Left hindlimb (tissue), 1 donor: ENCODE measurements around the gene VWF.

Experiments
- DNase-seq: peaks from one replicate; pipeline ENCODE4 v3.0.0-alpha.2; 2018

Gene VWF

DNA sequence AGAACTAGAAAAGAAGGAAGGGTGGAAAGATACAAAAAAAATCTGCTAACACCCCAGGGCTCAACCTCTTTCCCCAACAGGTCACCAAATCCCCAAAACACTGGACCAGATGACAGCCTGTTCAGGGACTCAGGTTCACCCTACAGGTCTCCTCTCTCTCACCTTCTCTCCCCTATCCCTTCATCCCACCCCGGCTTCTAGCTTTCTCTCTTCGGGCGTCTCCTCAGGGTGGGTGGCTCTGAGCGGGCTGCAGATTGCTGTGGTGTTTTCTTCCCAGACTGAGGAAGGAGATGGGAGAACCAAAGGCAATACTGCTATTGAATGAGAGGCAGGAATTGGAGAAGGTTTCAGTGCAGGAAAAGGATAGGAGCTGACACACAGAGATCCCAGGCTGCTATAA lies 218.7 kb downstream of the VWF start:
- DNase-seq: no peak

DNA sequence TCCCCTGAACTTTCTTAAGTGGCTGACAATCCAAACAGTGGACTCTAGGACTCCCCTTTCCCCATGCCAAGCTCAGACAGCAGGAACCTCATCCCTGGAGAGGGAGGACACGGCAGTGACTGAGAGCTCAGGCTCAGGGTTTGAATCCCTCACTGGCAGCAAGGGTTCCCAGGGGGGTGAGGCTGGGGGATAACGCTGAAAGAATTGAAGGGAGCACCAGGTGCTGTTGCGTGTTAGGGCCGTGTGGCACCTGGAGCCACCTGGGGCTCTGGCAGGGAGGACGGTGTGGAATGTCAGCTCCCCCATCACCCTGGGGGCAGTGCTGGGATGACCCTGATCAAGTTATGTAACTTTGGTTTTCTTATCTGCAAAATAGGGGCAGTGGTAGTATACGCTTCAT lies 219.5 kb downstream of the VWF start:
- DNase-seq: no peak

DNA sequence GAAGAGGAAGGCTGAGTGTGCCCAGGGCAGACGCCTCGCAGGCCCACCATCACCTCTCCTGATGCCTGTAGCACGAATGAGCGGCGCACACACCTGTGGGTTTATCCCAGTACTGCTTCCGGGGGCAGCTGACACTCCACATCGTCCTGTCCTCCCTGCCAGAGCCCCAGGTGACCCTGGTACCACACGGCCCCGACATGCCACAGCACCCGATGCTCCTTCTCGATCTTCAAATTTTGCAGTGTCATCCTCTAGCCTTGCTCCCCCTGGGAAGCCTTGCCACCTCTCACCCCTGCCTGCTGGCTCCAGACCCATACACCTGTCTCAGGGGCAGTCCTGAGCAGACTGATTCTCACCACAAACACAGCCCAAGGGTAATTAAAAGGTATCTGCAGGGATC lies 220.0 kb downstream of the VWF start:
- no peak for DNase-seq

DNA sequence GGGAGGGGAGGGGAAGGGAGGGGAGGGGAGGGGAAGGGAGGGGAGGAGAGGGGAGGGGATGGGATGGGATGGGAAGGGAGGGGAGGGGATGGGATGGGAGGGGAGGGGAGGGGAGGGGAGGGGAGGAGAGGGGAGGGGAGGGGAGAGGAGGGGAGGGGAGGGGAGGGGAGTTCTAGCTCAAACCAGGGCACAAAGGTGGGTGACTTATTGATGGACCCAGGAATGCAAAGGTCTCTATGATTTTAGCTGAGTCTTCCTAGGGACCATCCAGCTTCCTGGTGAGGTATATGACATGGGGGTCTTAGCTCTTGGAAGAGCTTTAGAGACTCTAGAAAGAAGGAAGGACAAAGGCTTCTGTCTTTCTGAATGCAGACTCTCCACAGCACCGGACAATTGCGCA lies 221.7 kb downstream of the VWF start:
- no peak for DNase-seq

DNA sequence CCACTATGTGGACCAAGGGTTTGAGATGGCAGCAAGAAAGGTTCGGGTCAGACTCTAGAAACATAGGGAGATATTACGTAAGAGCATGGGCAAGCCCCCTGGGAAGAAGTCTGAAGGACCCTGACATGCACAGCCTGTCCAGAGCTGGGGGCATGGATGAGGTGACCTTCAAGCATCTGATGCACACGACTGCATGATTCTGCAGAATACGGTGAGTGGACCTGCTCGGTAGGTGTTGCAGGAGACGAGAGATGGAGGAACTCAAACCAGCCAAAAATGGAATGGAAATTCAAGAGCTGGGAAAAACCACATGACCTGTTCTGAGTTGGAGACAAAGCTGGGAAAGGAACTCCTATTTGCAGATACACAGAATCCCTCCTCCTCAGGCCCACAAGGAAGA lies 223.1 kb downstream of the VWF start:
- DNase-seq: no peak

DNA sequence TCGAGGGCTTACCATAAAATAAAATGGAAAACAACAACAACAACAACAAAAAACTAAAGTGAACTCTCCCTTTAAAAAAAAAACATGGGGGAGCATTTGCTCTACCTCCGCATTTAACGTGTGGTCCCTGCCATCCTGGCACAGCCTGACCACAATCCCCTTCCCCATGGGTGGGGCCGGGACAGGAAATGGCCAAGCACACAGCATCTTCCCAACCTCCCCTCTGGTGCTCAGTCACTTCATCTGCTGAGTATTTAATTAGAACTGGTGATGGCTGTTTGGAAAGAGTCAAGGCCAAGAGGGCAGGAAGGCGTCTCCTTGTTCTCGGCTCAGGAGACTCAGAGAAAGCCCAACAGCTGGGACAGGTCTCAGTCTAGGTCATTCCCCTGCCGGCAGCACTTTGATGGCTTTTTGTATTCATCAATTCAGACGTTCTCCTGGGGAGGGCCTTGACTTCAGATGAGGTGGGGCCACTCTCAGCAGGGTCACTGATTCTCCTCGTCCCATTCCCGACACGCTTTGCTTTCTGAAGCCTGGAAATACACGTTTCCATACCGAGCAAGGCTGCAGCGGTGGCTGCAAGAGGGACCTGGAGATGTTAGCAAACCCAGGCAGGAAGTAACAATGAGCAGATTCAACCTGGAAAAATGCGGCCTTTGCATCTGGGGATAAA lies 223.8 kb downstream of the VWF start:
- no peak for DNase-seq

DNA sequence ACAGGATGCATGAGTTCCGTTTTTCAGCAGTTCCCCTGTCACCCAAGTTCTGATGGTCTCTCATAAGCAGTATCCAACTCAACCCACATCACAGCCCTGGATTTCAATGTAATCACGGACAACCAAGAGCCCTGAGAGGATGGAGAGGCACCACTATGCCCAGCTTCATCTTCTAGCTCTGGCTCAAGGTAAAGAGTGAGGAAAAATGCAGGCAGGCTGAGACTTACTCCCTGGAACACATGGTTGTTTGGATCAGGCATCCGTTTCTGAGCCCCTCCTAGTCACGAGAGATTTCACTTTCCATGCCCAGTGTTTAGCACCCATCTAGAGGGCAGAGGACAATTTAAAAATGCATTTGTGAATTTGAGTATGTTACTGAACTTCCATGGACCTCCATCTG lies 224.4 kb downstream of the VWF start:
- no peak for DNase-seq

DNA sequence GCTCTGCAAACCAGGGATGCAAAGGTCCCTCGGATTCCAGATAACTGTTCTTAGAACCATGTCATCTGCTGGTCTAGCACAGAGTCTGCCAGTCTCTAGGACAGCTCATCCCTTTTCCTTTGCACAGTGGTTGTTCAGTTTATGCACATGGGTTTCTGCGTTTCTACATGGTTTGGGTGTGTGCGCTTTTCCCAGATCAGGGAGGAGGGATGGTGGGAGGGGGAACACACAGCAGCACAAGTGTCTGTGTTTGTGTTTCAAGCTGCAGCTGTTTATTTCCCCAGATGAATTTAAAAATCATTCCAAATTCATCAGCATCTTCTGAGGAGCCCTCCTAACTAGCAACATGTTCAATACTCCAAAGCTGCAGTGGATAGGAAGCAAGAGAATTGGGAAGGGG lies 224.8 kb downstream of the VWF start:
- no peak for DNase-seq

DNA sequence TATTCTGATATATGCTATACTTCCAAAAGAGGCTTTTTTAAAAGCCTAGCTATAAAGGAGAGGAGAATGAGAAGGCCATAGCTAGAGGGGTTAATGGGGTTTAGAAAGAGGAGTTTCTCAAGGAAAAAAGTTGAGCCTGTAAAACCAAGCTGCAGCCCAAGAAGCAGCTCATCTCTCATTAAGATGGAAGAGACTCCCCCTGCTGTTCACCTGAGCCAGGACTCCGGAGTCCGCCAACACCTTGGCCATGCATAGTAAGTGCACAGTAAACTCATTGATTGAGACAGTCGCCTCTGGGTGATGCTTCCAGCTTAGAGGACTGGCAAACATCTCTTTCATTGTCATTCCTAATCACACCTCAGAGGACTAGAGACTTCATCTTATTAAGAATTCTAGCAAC lies 225.6 kb downstream of the VWF start:
- DNase-seq: no peak
